Heart left ventricle (tissue), 13 donors: ENCODE data around the gene THNSL1.

ENCODE experiments used
- POLR2A ChIP-seq, 2 donors: fragments of 450-650 bp; IDR thresholded peaks; one replicate each; pipeline ENCODE4 v1.6.1; 2017; ENCODE audit warnings: antibody characterized with exemption in 2 of 2, mild to moderate bottlenecking in 2 of 2, moderate library complexity in 2 of 2
- TF ChIP-seq, protein P1 (sequence below), 12 donors: fragments of 200-600 bp; sonication (generic) in 4 of 12; IDR thresholded peaks; one replicate each; pipeline versions ENCODE4 v1.5.0 to v1.8.0; 2018 to 2022; ENCODE audit warnings: antibody characterized with exemption in 12 of 12, mild to moderate bottlenecking in 5 of 12
- donor health status: ischemic (EF 13 %, LVEDD 7.1; RV severe dilation, severe dysfunction).
- donor health status: DM: no; HTN: yes; CAD: no.
- donor health status: DM: no; HTN: no; CAD: no.
- donor health status: ischemic (EF 25% LVEDD 6.9; RV normal size, moderate dysfunction).
- donor health status: ischemic (EF 25% LVEDD 5.7; RV mildly dilated, moderate dysfunction).
- donor health status: ischemic (EF 35%, LVEDD 5.7; RV mildly dilated, moderate dysfunction).
- donor health status: nonischemic (EF 11% LVEDD 7.7; RV severe dilation, severe dysfunction).
- donor health status: DM: yes; HTN: yes; CAD: no.
- donor health status: PGD.
- donor health status: ischemic (EF 29% LVEDD 5.4; RV normal size, mild dysfunction).
- donor health status: nonischemic (EF 23%, LVEDD 6.1; RV moderate dilation, normal function).

DNA sequence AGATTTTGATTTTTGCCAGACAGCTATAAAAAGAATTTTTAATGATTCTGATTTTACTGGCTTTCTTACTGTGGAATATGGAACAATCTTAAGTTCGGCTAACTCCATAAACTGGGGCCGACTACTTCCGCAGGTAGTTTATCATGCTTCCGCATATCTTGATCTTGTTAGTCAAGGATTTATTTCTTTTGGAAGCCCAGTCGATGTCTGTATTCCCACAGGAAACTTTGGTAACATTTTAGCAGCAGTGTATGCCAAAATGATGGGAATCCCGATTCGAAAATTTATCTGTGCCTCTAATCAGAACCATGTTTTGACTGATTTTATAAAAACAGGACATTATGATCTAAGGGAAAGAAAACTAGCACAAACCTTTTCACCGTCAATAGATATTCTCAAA is 8.1 kb downstream of the THNSL1 start:
- no peak for TF ChIP-seq POLR2A (IDR thresholded peaks at IDR 0.05)
- TF ChIP-seq, protein P1, sequence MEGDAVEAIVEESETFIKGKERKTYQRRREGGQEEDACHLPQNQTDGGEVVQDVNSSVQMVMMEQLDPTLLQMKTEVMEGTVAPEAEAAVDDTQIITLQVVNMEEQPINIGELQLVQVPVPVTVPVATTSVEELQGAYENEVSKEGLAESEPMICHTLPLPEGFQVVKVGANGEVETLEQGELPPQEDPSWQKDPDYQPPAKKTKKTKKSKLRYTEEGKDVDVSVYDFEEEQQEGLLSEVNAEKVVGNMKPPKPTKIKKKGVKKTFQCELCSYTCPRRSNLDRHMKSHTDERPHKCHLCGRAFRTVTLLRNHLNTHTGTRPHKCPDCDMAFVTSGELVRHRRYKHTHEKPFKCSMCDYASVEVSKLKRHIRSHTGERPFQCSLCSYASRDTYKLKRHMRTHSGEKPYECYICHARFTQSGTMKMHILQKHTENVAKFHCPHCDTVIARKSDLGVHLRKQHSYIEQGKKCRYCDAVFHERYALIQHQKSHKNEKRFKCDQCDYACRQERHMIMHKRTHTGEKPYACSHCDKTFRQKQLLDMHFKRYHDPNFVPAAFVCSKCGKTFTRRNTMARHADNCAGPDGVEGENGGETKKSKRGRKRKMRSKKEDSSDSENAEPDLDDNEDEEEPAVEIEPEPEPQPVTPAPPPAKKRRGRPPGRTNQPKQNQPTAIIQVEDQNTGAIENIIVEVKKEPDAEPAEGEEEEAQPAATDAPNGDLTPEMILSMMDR (IDR thresholded peaks at IDR 0.05), result no peak
